GM12878 (cell line): ENCODE data around the gene PUDP. TPM values are rescaled to one million over a fixed set of nuclear protein-coding genes. Genes with fewer than 3 reads are reported as not detected.

Source experiments
- ATAC-seq: fragments of 200-7000 bp; cut with Tn5 transposase; 3 replicates; pipeline ENCODE4 v1.9.1; 2020; ENCODE audit warnings: mild to moderate bottlenecking, moderate library complexity
- BruUV-seq: library from RNA; stranded (reverse); fragments of 400-500 nt; replicated peaks from 2 replicates; lab custom pipeline; 2021; lab: Mats Ljungman, UMichigan
- CTCF ChIA-PET: fragments of 300-600 bp; sonication (Branson Sonifier 250); formaldehyde crosslinking; extraction: SDS; loops from one replicate; lab custom pipeline; 2021; ENCODE audit warnings: inconsistent platforms; lab: Yijun Ruan, JAX
- POLR2A ChIA-PET: fragments of 350-600 bp; formaldehyde crosslinking; extraction: SDS; loops from one replicate; lab custom pipeline; 2021; ENCODE audit warnings: inconsistent platforms; lab: Charles Lee
- RAD21 ChIA-PET: fragments of 300-600 bp; sonication (Branson Sonifier 250); formaldehyde crosslinking; loops from one replicate; lab custom pipeline; 2023; ENCODE audit warnings: antibody characterized with exemption; ENCODE audit not compliant: unreplicated experiment; lab: Charles Lee
- SMC1A ChIA-PET: fragments of 300-600 bp; sonication (Branson Sonifier 250); formaldehyde crosslinking; loops from one replicate; lab custom pipeline; 2023; ENCODE audit not compliant: unreplicated experiment, uncharacterized antibody; lab: Charles Lee
- DNase-seq: peaks from one replicate; pipeline ENCODE4 v3.0.0-alpha.2; 2011; ENCODE audit warnings: low read depth, low spot score
- FAIRE-seq: peaks from 3 replicates; lab custom pipeline; 2011; peaks lifted over from hg19 to GRCh38; lab: Jason Lieb, UNC
- H2AFZ ChIP-seq: 2 replicates; pipeline ENCODE4 v1.6.0; 2011; ENCODE audit warnings: low read depth, low read length, control low read depth; ENCODE audit not compliant: control insufficient read depth
- H3K27ac ChIP-seq: 2 replicates; pipeline ENCODE4 v1.5.1; 2011; ENCODE audit warnings: control low read depth; ENCODE audit not compliant: control insufficient read depth, insufficient read depth
- H3K27me3 ChIP-seq, 2 experiments: replicated peaks in 1 of 2; 2 replicates each; pipeline versions ENCODE4 v1.6.0 to v1.6.1; 2011; ENCODE audit warnings: low read length in 1 of 2; ENCODE audit not compliant: control insufficient read depth in 2 of 2, insufficient read depth in 2 of 2
- H3K36me3 ChIP-seq, 2 experiments: 2 replicates each; pipeline ENCODE4 v1.5.1; 2011; ENCODE audit warnings: low read length in 1 of 2; ENCODE audit not compliant: control insufficient read depth in 2 of 2, insufficient read depth in 2 of 2
- H3K4me1 ChIP-seq: 2 replicates; pipeline ENCODE4 v1.6.1; 2011; ENCODE audit warnings: mild to moderate bottlenecking, low read length, moderate library complexity, mixed read lengths; ENCODE audit not compliant: control insufficient read depth, insufficient read depth
- H3K4me2 ChIP-seq: 2 replicates; pipeline ENCODE4 v1.6.0; 2011; ENCODE audit warnings: control low read depth; ENCODE audit not compliant: control insufficient read depth, insufficient read depth
- H3K4me3 ChIP-seq: fragments of 200-600 bp; sonication (generic); 2 replicates; pipeline ENCODE4 v1.5.1; 2016
- H3K79me2 ChIP-seq: 2 replicates; pipeline ENCODE4 v1.6.0; 2011; ENCODE audit warnings: low read length; ENCODE audit not compliant: control insufficient read depth, insufficient read depth
- H3K9ac ChIP-seq: 2 replicates; pipeline ENCODE4 v1.8.0; 2011; ENCODE audit warnings: low read length, control low read depth, mixed read lengths; ENCODE audit not compliant: control insufficient read depth, insufficient read depth
- H3K9me3 ChIP-seq: replicated peaks from 3 replicates; pipeline ENCODE4 v1.5.1; 2011; ENCODE audit warnings: mild to moderate bottlenecking, low read length; ENCODE audit not compliant: control insufficient read depth, insufficient read depth
- H4K20me1 ChIP-seq: 2 replicates; pipeline ENCODE4 v1.6.0; 2011; ENCODE audit not compliant: control insufficient read depth, insufficient read depth
- ATF2 ChIP-seq: IDR thresholded peaks from 2 replicates; pipeline ENCODE4 v1.6.1; 2012; ENCODE audit warnings: low read length, inconsistent platforms
- BCLAF1 ChIP-seq: fragments of 450-650 bp; IDR thresholded peaks from 2 replicates; pipeline ENCODE4 v1.6.1; 2017; ENCODE audit warnings: antibody characterized with exemption, mild to moderate bottlenecking, moderate library complexity
- CUX1 ChIP-seq: IDR thresholded peaks from 2 replicates; pipeline ENCODE4 v1.6.1; 2012; ENCODE audit warnings: improper control_type of control experiment, low read depth, low read length; ENCODE audit not compliant: insufficient replicate concordance
- DPF2 ChIP-seq: fragments of 450-650 bp; IDR thresholded peaks from 2 replicates; pipeline ENCODE4 v1.6.1; 2017; ENCODE audit warnings: mild to moderate bottlenecking
- EGR1 ChIP-seq, 2 experiments: IDR thresholded peaks; 1 replicate in 1 of 2; 2 replicates in 1 of 2; pipeline ENCODE4 v1.6.1; 2011 to 2012; ENCODE audit warnings: low read depth in 2 of 2, low read length in 2 of 2, borderline replicate concordance in 1 of 2, mild to moderate bottlenecking in 1 of 2, moderate library complexity in 1 of 2
- RB1 ChIP-seq: fragments of 450-650 bp; formaldehyde crosslinking; IDR thresholded peaks from 2 replicates; pipeline ENCODE4 v1.6.1; 2017; ENCODE audit warnings: mild to moderate bottlenecking, borderline replicate concordance
- SIN3A ChIP-seq: IDR thresholded peaks from 2 replicates; pipeline ENCODE4 v1.6.1; 2012; ENCODE audit warnings: low read depth, low read length, improper control_type of control experiment
- SPI1 ChIP-seq: IDR thresholded peaks from 2 replicates; pipeline ENCODE4 v1.6.1; 2011; ENCODE audit warnings: low read depth, mild to moderate bottlenecking, low read length, moderate library complexity, borderline replicate concordance; ENCODE audit not compliant: insufficient read depth
- WRNIP1 ChIP-seq: IDR thresholded peaks from 2 replicates; pipeline ENCODE4 v1.6.1; 2011; ENCODE audit warnings: low read depth, low read length, improper control_type of control experiment, borderline replicate concordance
- YY1 ChIP-seq: IDR thresholded peaks from 2 replicates; pipeline ENCODE4 v1.6.1; 2011; ENCODE audit warnings: low read depth, mild to moderate bottlenecking, low read length
- ZNF217 ChIP-seq: fragments of 450-650 bp; IDR thresholded peaks from 2 replicates; pipeline ENCODE4 v1.6.1; 2017; ENCODE audit warnings: antibody characterized with exemption, mild to moderate bottlenecking
- WGBS: methylation state at CpG from one replicate; pipeline ENCODE4 v1.1.6; 2016; ENCODE audit warnings: low lambda C conversion rate; ENCODE audit not compliant: insufficient replicate concordance, insufficient coverage; ENCODE audit errors: missing lambda C conversion rate; 5-methylcytosine and 5-hydroxymethylcytosine counted together
- in situ Hi-C: fragments of 300-500 bp; cut with MboI; formaldehyde crosslinking; loops from 9 replicates; pipeline ENCODE4 v1.14.3; 2018; ENCODE audit warnings: mixed read lengths
- intact Hi-C: fragments of 100-400 bp; cut with micrococcal nuclease; formaldehyde crosslinking; loops from one replicate; pipeline ENCODE4 v1.14.2; 2022; ENCODE audit not compliant: unreplicated experiment
- polyA plus RNA-seq, 11 experiments: library from polyadenylated mRNA; depleted of rRNA in 4 of 11; unstranded in 6 of 11; stranded (reverse) in 5 of 11; fragments of >200 nt; fragmentation: Nextera tagmentation in 4 of 11; fragmentation: Illumina TruSeq in 1 of 11; extraction: Ambion mirVana in 4 of 11; extraction: Trizol in 1 of 11; gene quantifications; 1 replicate in 1 of 11; 2 replicates in 10 of 11; pipeline versions ENCODE4 v1.2.1 to v1.2.3, GENCODE V29; 2011 to 2016; ENCODE audit warnings: inconsistent platforms in 2 of 11, missing spikeins in 2 of 11, low read depth in 1 of 11
- total RNA-seq, 4 experiments: library from RNA; depleted of rRNA in 3 of 4; stranded (reverse); fragments of >200 nt in 3 of 4; fragmentation: Illumina TruSeq in 1 of 4; extraction: Trizol in 1 of 4; gene quantifications; 2 replicates each; pipeline versions ENCODE4 v1.2.1 to v1.2.3, GENCODE V29; 2013 to 2021

Gene PUDP
- total and polyA plus RNA-seq, 10 of the 15 experiments (the other 5 are each of a cell fraction or from before 2014, with no cell fraction given): 30.8 to 83.5 (median 61.7) TPM

- Histone ChIP-seq H3K4me3 (no peak overlapping the region), H3K36me3 (no peaks in the 10 kb centered on the region; a peak in 1 of 4 replicates), H3K4me2 (no peak overlapping the region), H3K79me2 (no peaks in the 10 kb centered on the region), H3K9ac (no peak overlapping the region), H3K27ac (no peak overlapping the region), H2AFZ (no peak overlapping the region), H3K4me1 (no peaks in the 10 kb centered on the region), H4K20me1 (no peaks in the 10 kb centered on the region), H3K9me3 (no peaks in the 10 kb centered on the region), H3K27me3 (no peaks in the 10 kb centered on the region)
- 96% methylated on average over 1 of the region's 1 CpG for WGBS
- no peak for FAIRE-seq
- intact Hi-C loops: no loop called here
- ATAC-seq: no peak
- in situ Hi-C loops: no loop called here
- ChIA-PET CTCF (interaction anchor here (0.9 to 1.4 kb wide), 2 partner anchors 12 to 81 kb away, joined by 3 to 5 read pairs; no protein-coding TSS in a partner anchor), POLR2A (no interaction called here), SMC1A (interaction anchor here (0.9 to 1.6 kb wide), 2 partner anchors 8 to 22 kb away, joined by 3 to 4 read pairs; no protein-coding TSS in a partner anchor), RAD21 (no interaction called here)
- no TSS peak for BruUV-seq
- DNase-seq: no peak
- no peak for TF ChIP-seq YY1
- no peak for TF ChIP-seq ZNF217
- TF ChIP-seq CUX1: no peak
- no peak for TF ChIP-seq RB1
- no peak for TF ChIP-seq ATF2
- TF ChIP-seq BCLAF1: no peak
- no peak for TF ChIP-seq DPF2
- TF ChIP-seq WRNIP1: no peak
- no peak for TF ChIP-seq SPI1
- TF ChIP-seq SIN3A: no peak
- no peak for TF ChIP-seq EGR1 (IDR thresholded peaks at IDR 0.05; ENCODE audit: borderline replicate concordance in 1 of 2, low read depth in 2 of 2, low read length in 2 of 2)
Observed at GRCh38 chrX:7155163-7155562, 7.2 kb upstream of the PUDP start.
